ENCODE measurements around the gene EEF1AKMT4.

DNA sequence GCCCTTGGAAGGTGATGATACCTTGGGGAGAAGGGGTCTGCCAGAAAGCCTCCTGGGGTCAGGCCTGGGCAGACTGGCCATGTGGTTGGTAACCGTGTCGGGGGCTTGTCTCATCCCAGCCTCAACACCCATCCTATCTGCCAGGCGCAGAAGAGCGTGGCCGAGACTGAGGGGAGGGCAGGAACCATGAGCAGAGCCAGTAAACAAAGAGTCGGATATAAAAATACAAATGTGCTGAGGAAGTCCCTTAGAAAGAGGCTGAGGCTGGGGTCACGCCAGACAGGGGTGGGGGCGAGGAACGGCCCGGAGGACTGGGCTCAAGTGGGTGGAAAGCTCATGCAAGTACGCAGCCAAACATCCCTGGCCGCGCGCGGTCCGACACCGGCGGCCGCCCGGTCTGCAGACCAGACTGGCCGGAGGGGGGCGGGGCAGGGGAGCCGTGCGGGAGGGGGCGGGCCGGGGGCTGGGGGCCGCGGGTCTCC, 10.0 kb downstream of the EEF1AKMT4 start:
- no peak for TF ChIP-seq POLR2A (IDR thresholded peaks at IDR 0.05)
- TF ChIP-seq, protein P1, sequence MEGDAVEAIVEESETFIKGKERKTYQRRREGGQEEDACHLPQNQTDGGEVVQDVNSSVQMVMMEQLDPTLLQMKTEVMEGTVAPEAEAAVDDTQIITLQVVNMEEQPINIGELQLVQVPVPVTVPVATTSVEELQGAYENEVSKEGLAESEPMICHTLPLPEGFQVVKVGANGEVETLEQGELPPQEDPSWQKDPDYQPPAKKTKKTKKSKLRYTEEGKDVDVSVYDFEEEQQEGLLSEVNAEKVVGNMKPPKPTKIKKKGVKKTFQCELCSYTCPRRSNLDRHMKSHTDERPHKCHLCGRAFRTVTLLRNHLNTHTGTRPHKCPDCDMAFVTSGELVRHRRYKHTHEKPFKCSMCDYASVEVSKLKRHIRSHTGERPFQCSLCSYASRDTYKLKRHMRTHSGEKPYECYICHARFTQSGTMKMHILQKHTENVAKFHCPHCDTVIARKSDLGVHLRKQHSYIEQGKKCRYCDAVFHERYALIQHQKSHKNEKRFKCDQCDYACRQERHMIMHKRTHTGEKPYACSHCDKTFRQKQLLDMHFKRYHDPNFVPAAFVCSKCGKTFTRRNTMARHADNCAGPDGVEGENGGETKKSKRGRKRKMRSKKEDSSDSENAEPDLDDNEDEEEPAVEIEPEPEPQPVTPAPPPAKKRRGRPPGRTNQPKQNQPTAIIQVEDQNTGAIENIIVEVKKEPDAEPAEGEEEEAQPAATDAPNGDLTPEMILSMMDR (IDR thresholded peaks at IDR 0.05), result no peak
- no peak for TF ChIP-seq POLR2AphosphoS5 (IDR thresholded peaks at IDR 0.05)

All from breast epithelium (tissue), 3 donors.